Measurements from ENCODE around the gene PRDM12. TPM values are rescaled to one million over a fixed set of nuclear protein-coding genes. Genes with fewer than 3 reads are reported as not detected.

The PRDM12 gene
- polyA plus RNA-seq, 3 donors = 0.03 TPM; not detected in 2

GRCh38 chr9:130661451-130662098 is 2.8 kb upstream of the PRDM12 start:
- 4% methylated on average over 45 to 47 of the region's 47 CpGs for WGBS, 3 donors
- no peak overlapping the region for H3K27ac ChIP-seq (ENCODE audit: low read depth, low read length)

GRCh38 chr9:130662099-130662969 is 2.1 kb upstream of the PRDM12 start:
- no peak overlapping the region for H3K27ac ChIP-seq (ENCODE audit: low read depth, low read length)
- WGBS, 3 donors = 5 to 7% (median 6%) methylated on average over 47 to 49 of the region's 49 CpGs

GRCh38 chr9:130662970-130663257 is 1.5 kb upstream of the PRDM12 start:
- no peak overlapping the region for H3K27ac ChIP-seq (ENCODE audit: low read depth, low read length)
- WGBS, 3 donors = 3 to 5% (median 4%) methylated on average over 15 of the region's 15 CpGs

- no peak overlapping the region for H3K27ac ChIP-seq (ENCODE audit: low read depth, low read length)
- 0 to 2% (median 2%) methylated on average over 61 to 65 of the region's 65 CpGs for WGBS, 3 donors
Observed at GRCh38 chr9:130663258-130663976, 977 bp upstream of the PRDM12 start.

GRCh38 chr9:130663977-130664250 is 480 bp upstream of the PRDM12 start:
- WGBS, 3 donors = 1 to 2% (median 2%) methylated on average over 15 to 18 of the region's 19 CpGs
- no peak overlapping the region for H3K27ac ChIP-seq (ENCODE audit: low read depth, low read length)

- no peak overlapping the region for H3K27ac ChIP-seq (ENCODE audit: low read depth, low read length)
- 3 to 5% (median 3%) methylated on average over 23 to 26 of the region's 26 CpGs for WGBS, 3 donors
Observed at GRCh38 chr9:130665029-130665430, 636 bp downstream of the PRDM12 start.

GRCh38 chr9:130665431-130666392 is 1.3 kb downstream of the PRDM12 start:
- H3K27ac ChIP-seq (ENCODE audit: low read depth, low read length) = no peak overlapping the region
- WGBS, 3 donors = 2 to 5% (median 4%) methylated on average over 58 to 61 of the region's 61 CpGs

GRCh38 chr9:130666393-130667119 is 2.2 kb downstream of the PRDM12 start:
- 3 to 8% (median 7%) methylated on average over 56 to 60 of the region's 60 CpGs for WGBS, 3 donors
- H3K27ac ChIP-seq (ENCODE audit: low read depth, low read length) = no peak overlapping the region

GRCh38 chr9:130667120-130667435 is 2.7 kb downstream of the PRDM12 start:
- H3K27ac ChIP-seq (ENCODE audit: low read depth, low read length) = no peak overlapping the region
- WGBS, 3 donors = 48 to 58% (median 51%) methylated on average over 4 of the region's 4 CpGs

- H3K27ac ChIP-seq (ENCODE audit: low read depth, low read length) = no peak overlapping the region
- 83 to 92% (median 91%) methylated on average over 13 of the region's 13 CpGs for WGBS, 3 donors
Observed at GRCh38 chr9:130668196-130668595, 3.8 kb downstream of the PRDM12 start.

- 51 to 66% (median 64%) methylated on average over 12 of the region's 12 CpGs for WGBS, 3 donors
- no peak overlapping the region for H3K27ac ChIP-seq (ENCODE audit: low read depth, low read length)
Observed at GRCh38 chr9:130668659-130669058, 4.3 kb downstream of the PRDM12 start.

- WGBS, 3 donors = 81 to 87% (median 86%) methylated on average over 4 of the region's 4 CpGs
- H3K27ac ChIP-seq (ENCODE audit: low read depth, low read length) = no peak overlapping the region
Observed at GRCh38 chr9:130669965-130670364, 5.6 kb downstream of the PRDM12 start.

GRCh38 chr9:130670644-130671043 is 6.2 kb downstream of the PRDM12 start:
- 78 to 83% (median 82%) methylated on average over 6 of the region's 6 CpGs for WGBS, 3 donors

GRCh38 chr9:130672466-130672865 is 8.1 kb downstream of the PRDM12 start:
- 81 to 89% (median 88%) methylated on average over 8 of the region's 8 CpGs for WGBS, 3 donors

More at GRCh38 chr9:130670644-130671043, 6.2 kb downstream of the PRDM12 start:
- no peak overlapping the region for H3K27ac ChIP-seq (ENCODE audit: low read depth, low read length)

GRCh38 chr9:130672933-130673615 is 8.7 kb downstream of the PRDM12 start:
- H3K27ac ChIP-seq (ENCODE audit: low read depth, low read length) = no peak overlapping the region
- WGBS, 3 donors = 76 to 86% (median 78%) methylated on average over 12 of the region's 12 CpGs

More at GRCh38 chr9:130672466-130672865, 8.1 kb downstream of the PRDM12 start:
- no peak overlapping the region for H3K27ac ChIP-seq (ENCODE audit: low read depth, low read length)

GRCh38 chr9:130675396-130675795 is 11.0 kb downstream of the PRDM12 start:
- 85 to 88% (median 87%) methylated on average over 13 of the region's 13 CpGs for WGBS, 3 donors

GRCh38 chr9:130677252-130677651 is 12.9 kb downstream of the PRDM12 start:
- no peak overlapping the region for H3K27ac ChIP-seq (ENCODE audit: low read depth, low read length)
- WGBS, 3 donors = 69 to 81% (median 78%) methylated on average over 7 of the region's 7 CpGs

More at GRCh38 chr9:130675396-130675795, 11.0 kb downstream of the PRDM12 start:
- no peak overlapping the region for H3K27ac ChIP-seq (ENCODE audit: low read depth, low read length)

Data from adipose tissue (tissue), 3 donors.